Liver (tissue), 3 donors: Measurements from ENCODE around the gene SYTL3.

Source experiments
- FOXA1 ChIP-seq: IDR thresholded peaks from 2 replicates; pipeline ENCODE4 v1.6.1; 2016; ENCODE audit warnings: antibody characterized with exemption
- MAX ChIP-seq: IDR thresholded peaks from 2 replicates; pipeline ENCODE4 v1.6.1; 2016; ENCODE audit warnings: antibody characterized with exemption
- RAD21 ChIP-seq, 2 donors: IDR thresholded peaks; 2 replicates each; pipeline ENCODE4 v1.6.1; 2016; ENCODE audit warnings: antibody characterized with exemption in 2 of 2, mild to moderate bottlenecking in 2 of 2
- RXRA ChIP-seq, 2 donors: IDR thresholded peaks; 2 replicates each; pipeline ENCODE4 v1.6.1; 2017 to 2018; ENCODE audit warnings: antibody characterized with exemption in 2 of 2, mild to moderate bottlenecking in 1 of 2
- SP1 ChIP-seq: IDR thresholded peaks from 2 replicates; pipeline ENCODE4 v1.6.1; 2018; ENCODE audit warnings: antibody characterized with exemption, mild to moderate bottlenecking
- TF ChIP-seq, protein P1 (sequence below): IDR thresholded peaks from 2 replicates; pipeline ENCODE4 v1.6.1; 2016; ENCODE audit warnings: antibody characterized with exemption, mild to moderate bottlenecking
- TF ChIP-seq, protein P2 (sequence below): fragments of 150-350 bp; IDR thresholded peaks from 2 replicates; pipeline ENCODE4 v1.5.1; 2017; ENCODE audit warnings: improper control_type of control experiment, low read depth, low read length; ENCODE audit not compliant: missing input control
- donor health status: healthy.
- donor health status: healthy.

GRCh38 chr6:158783167-158783450 is 133.3 kb downstream of the SYTL3 start:
- TF ChIP-seq RAD21 (IDR thresholded peaks at IDR 0.05) (no peak), SP1 (no peak), FOXA1 (no peak), RXRA (IDR thresholded peaks at IDR 0.05) (no peak), MAX (no peak)
- TF ChIP-seq, protein P1, sequence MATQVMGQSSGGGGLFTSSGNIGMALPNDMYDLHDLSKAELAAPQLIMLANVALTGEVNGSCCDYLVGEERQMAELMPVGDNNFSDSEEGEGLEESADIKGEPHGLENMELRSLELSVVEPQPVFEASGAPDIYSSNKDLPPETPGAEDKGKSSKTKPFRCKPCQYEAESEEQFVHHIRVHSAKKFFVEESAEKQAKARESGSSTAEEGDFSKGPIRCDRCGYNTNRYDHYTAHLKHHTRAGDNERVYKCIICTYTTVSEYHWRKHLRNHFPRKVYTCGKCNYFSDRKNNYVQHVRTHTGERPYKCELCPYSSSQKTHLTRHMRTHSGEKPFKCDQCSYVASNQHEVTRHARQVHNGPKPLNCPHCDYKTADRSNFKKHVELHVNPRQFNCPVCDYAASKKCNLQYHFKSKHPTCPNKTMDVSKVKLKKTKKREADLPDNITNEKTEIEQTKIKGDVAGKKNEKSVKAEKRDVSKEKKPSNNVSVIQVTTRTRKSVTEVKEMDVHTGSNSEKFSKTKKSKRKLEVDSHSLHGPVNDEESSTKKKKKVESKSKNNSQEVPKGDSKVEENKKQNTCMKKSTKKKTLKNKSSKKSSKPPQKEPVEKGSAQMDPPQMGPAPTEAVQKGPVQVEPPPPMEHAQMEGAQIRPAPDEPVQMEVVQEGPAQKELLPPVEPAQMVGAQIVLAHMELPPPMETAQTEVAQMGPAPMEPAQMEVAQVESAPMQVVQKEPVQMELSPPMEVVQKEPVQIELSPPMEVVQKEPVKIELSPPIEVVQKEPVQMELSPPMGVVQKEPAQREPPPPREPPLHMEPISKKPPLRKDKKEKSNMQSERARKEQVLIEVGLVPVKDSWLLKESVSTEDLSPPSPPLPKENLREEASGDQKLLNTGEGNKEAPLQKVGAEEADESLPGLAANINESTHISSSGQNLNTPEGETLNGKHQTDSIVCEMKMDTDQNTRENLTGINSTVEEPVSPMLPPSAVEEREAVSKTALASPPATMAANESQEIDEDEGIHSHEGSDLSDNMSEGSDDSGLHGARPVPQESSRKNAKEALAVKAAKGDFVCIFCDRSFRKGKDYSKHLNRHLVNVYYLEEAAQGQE: no peak
- TF ChIP-seq, protein P2, sequence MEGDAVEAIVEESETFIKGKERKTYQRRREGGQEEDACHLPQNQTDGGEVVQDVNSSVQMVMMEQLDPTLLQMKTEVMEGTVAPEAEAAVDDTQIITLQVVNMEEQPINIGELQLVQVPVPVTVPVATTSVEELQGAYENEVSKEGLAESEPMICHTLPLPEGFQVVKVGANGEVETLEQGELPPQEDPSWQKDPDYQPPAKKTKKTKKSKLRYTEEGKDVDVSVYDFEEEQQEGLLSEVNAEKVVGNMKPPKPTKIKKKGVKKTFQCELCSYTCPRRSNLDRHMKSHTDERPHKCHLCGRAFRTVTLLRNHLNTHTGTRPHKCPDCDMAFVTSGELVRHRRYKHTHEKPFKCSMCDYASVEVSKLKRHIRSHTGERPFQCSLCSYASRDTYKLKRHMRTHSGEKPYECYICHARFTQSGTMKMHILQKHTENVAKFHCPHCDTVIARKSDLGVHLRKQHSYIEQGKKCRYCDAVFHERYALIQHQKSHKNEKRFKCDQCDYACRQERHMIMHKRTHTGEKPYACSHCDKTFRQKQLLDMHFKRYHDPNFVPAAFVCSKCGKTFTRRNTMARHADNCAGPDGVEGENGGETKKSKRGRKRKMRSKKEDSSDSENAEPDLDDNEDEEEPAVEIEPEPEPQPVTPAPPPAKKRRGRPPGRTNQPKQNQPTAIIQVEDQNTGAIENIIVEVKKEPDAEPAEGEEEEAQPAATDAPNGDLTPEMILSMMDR: no peak
